ENCODE data around the gene RABGAP1L. TPM values are rescaled to one million over a fixed set of nuclear protein-coding genes. Genes with fewer than 3 reads are reported as not detected.

RABGAP1L gene
- total RNA-seq, 2 experiments from 2014 or later, result 98.1 to 158 TPM

DNA sequence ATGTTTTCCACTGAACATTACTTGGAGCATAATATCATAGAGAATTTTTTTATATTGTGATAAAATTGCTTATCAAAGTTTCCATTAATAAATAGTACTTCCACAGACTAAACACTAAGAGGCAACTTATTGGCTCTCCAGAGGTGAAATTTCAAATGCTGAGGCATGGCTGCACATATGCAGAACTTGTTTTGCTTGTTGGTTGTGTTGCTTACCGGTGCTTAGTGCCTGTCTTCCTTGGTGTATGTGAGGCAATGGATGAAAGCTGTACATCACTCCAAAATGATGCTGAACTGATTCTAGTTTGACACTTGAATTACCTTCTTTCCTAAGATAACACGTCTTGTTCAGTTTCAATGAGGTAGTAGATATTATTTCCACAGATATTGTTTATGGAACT lies 258.6 kb downstream of the RABGAP1L start:
- intact Hi-C loops (cut with micrococcal nuclease; ENCODE audit: unreplicated experiment), result no loop called here
- no peaks in the 10 kb centered on the region; the same call in 1 of the 2 replicates for H3K36me3 ChIP-seq (ENCODE audit: insufficient read depth, low read length)
- no peaks in the 10 kb centered on the region for H3K9me3 ChIP-seq (ENCODE audit: low read length)
- no peaks in the 10 kb centered on the region for H4K20me1 ChIP-seq (ENCODE audit: insufficient read depth, low read length)
- H3K9me2 ChIP-seq (ENCODE audit: insufficient read depth, low read length), result 0 out of 2 replicates have a peak, but pooled peaks cover under 1% of the 10 kb centered on the region
- no peak overlapping the region for H3K27ac ChIP-seq (ENCODE audit: low read depth, low read length, poor library complexity, severe bottlenecking)
- H3K4me2 ChIP-seq (ENCODE audit: low read length), result no peak overlapping the region
- TF ChIP-seq, protein P1, sequence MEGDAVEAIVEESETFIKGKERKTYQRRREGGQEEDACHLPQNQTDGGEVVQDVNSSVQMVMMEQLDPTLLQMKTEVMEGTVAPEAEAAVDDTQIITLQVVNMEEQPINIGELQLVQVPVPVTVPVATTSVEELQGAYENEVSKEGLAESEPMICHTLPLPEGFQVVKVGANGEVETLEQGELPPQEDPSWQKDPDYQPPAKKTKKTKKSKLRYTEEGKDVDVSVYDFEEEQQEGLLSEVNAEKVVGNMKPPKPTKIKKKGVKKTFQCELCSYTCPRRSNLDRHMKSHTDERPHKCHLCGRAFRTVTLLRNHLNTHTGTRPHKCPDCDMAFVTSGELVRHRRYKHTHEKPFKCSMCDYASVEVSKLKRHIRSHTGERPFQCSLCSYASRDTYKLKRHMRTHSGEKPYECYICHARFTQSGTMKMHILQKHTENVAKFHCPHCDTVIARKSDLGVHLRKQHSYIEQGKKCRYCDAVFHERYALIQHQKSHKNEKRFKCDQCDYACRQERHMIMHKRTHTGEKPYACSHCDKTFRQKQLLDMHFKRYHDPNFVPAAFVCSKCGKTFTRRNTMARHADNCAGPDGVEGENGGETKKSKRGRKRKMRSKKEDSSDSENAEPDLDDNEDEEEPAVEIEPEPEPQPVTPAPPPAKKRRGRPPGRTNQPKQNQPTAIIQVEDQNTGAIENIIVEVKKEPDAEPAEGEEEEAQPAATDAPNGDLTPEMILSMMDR (conservative IDR thresholded peaks at IDR 0.05; ENCODE audit: low read length), result no peak
- TF ChIP-seq EZH2phosphoT487 (IDR thresholded peaks at IDR 0.05; ENCODE audit: borderline replicate concordance, low read depth, low read length), result no peak
- no peak for DNase-seq (ENCODE audit: low spot score)
- H3K4me3 ChIP-seq (ENCODE audit: low read depth, low read length, poor library complexity, severe bottlenecking), result no peak overlapping the region
- H3K4me1 ChIP-seq (ENCODE audit: insufficient read depth, low read length, poor library complexity, severe bottlenecking), result peaks cover 10% of the 10 kb centered on the region
- no peaks in the 10 kb centered on the region for H3K79me2 ChIP-seq (ENCODE audit: insufficient read depth, low read depth, low read length)
- ChIA-PET POLR2A (interaction anchor here (0.6 to 0.7 kb wide), 3 partner anchors 20 to 1003 kb away, joined by 4 to 5 read pairs (median 4); no protein-coding TSS in a partner anchor), CTCF (ENCODE audit: unreplicated experiment) (no interaction called here)
- H2AFZ ChIP-seq (ENCODE audit: low read length), result no peak overlapping the region
- no TSS peak for BruUV-seq (replicated peaks)

DNA sequence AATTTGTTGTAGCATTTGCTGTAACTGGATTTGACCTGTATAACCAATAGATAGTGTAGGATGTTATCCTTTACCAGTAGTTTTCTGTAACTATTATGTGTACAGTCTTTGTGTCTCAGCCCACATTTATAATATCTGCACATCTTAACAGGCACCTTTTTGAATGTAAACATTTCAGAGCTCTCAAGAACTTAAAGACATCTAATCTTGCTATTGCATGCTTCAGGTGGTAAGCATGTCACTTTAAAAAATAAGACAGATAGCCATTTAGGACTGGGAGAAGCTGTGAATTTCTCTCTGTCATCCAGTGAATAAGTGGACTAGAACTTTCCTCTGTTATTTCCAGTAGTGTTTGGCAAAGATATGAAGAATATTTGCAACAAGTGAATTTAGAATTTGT lies 265.8 kb downstream of the RABGAP1L start:
- Histone ChIP-seq H3K36me3 (ENCODE audit: insufficient read depth, low read length) (no peaks in the 10 kb centered on the region; the same call in 1 of the 2 replicates), H3K9me2 (ENCODE audit: insufficient read depth, low read length) (0 out of 2 replicates have a peak, but pooled peaks cover 8% of the 10 kb centered on the region), H3K4me2 (ENCODE audit: low read length) (no peak overlapping the region), H3K79me2 (ENCODE audit: insufficient read depth, low read depth, low read length) (no peaks in the 10 kb centered on the region), H2AFZ (ENCODE audit: low read length) (no peak overlapping the region), H3K9me3 (ENCODE audit: low read length) (no peaks in the 10 kb centered on the region), H4K20me1 (ENCODE audit: insufficient read depth, low read length) (no peaks in the 10 kb centered on the region), H3K4me3 (ENCODE audit: low read depth, low read length, poor library complexity, severe bottlenecking) (no peak overlapping the region), H3K27ac (ENCODE audit: low read depth, low read length, poor library complexity, severe bottlenecking) (no peak overlapping the region), H3K4me1 (ENCODE audit: insufficient read depth, low read length, poor library complexity, severe bottlenecking) (no peaks in the 10 kb centered on the region)
- intact Hi-C loops (cut with micrococcal nuclease; ENCODE audit: unreplicated experiment), result no loop called here
- CTCF ChIA-PET (ENCODE audit: unreplicated experiment), result no interaction called here
- no peak for DNase-seq (ENCODE audit: low spot score)
- BruUV-seq (replicated peaks), result no TSS peak
- no peak for TF ChIP-seq EZH2phosphoT487 (IDR thresholded peaks at IDR 0.05; ENCODE audit: borderline replicate concordance, low read depth, low read length)
- TF ChIP-seq, protein P1 (conservative IDR thresholded peaks at IDR 0.05; ENCODE audit: low read length), result no peak
- POLR2A ChIA-PET, result no interaction called here

DNA sequence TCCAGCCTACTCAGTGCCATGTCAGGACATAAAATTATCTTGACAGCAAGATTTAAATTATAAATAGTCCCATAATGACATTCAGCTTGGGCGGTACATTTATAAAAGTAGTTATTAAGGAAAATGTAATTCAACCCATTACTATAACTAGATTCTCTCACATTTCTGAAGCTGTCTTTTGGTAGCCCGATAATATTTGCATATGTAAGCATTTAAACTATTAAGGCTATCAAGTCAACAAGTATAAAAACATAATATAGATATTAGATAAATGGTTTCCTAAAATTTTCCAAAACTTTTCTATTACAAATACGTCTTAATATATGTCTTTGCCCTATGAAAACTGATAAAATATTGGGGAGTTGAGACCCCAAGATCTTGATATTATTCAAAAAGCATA lies 266.8 kb downstream of the RABGAP1L start:
- CTCF ChIA-PET (ENCODE audit: unreplicated experiment), result no interaction called here
- TF ChIP-seq, protein P1 (conservative IDR thresholded peaks at IDR 0.05; ENCODE audit: low read length), result no peak
- no peak for TF ChIP-seq EZH2phosphoT487 (IDR thresholded peaks at IDR 0.05; ENCODE audit: borderline replicate concordance, low read depth, low read length)
- POLR2A ChIA-PET, result no interaction called here
- intact Hi-C loops (cut with micrococcal nuclease; ENCODE audit: unreplicated experiment), result no loop called here
- no peaks in the 10 kb centered on the region for H3K36me3 ChIP-seq (ENCODE audit: insufficient read depth, low read length)
- H2AFZ ChIP-seq (ENCODE audit: low read length), result no peak overlapping the region
- H3K79me2 ChIP-seq (ENCODE audit: insufficient read depth, low read depth, low read length), result no peaks in the 10 kb centered on the region
- no peaks in the 10 kb centered on the region for H4K20me1 ChIP-seq (ENCODE audit: insufficient read depth, low read length)
- H3K4me1 ChIP-seq (ENCODE audit: insufficient read depth, low read length, poor library complexity, severe bottlenecking), result no peaks in the 10 kb centered on the region
- H3K9me2 ChIP-seq (ENCODE audit: insufficient read depth, low read length), result 0 out of 2 replicates have a peak, but pooled peaks cover 8% of the 10 kb centered on the region
- H3K4me2 ChIP-seq (ENCODE audit: low read length), result no peak overlapping the region
- no peaks in the 10 kb centered on the region for H3K9me3 ChIP-seq (ENCODE audit: low read length)
- H3K4me3 ChIP-seq (ENCODE audit: low read depth, low read length, poor library complexity, severe bottlenecking), result no peak overlapping the region
- DNase-seq (ENCODE audit: low spot score), result no peak
- BruUV-seq (replicated peaks), result no TSS peak
- H3K27ac ChIP-seq (ENCODE audit: low read depth, low read length, poor library complexity, severe bottlenecking), result no peak overlapping the region

All from OCI-LY7 (cell line).